NB4 (cell line): Measurements from ENCODE around the gene THBS1.

Source experiments
- DNase-seq: peaks from one replicate; pipeline ENCODE4 v3.0.0; 2010; ENCODE audit warnings: low read depth
- H3K4me3 ChIP-seq: one replicate; pipeline ENCODE4 v1.5.1; 2011; ENCODE audit warnings: mild to moderate bottlenecking, low read depth, low read length, moderate library complexity
- MAX ChIP-seq: IDR thresholded peaks from 2 replicates; pipeline ENCODE4 v1.6.1; 2011; ENCODE audit warnings: low read depth, low read length
- MYC ChIP-seq: IDR thresholded peaks from 2 replicates; pipeline ENCODE4 v1.6.1; 2011; ENCODE audit warnings: low read depth, low read length
- POLR2A ChIP-seq: IDR thresholded peaks from 2 replicates; pipeline ENCODE4 v1.6.1; 2011; ENCODE audit warnings: mild to moderate bottlenecking; ENCODE audit not compliant: insufficient read length; ENCODE audit errors: extremely low read depth
- TF ChIP-seq, protein P1 (sequence below): IDR thresholded peaks from one replicate; pipeline ENCODE4 v1.5.1; 2012; ENCODE audit warnings: low read depth, low read length

Gene THBS1

GRCh38 chr15:39549912-39550311 is 31.0 kb upstream of the THBS1 start:
- TF ChIP-seq POLR2A (no peak), MAX (no peak), MYC (no peak)
- TF ChIP-seq, protein P1, sequence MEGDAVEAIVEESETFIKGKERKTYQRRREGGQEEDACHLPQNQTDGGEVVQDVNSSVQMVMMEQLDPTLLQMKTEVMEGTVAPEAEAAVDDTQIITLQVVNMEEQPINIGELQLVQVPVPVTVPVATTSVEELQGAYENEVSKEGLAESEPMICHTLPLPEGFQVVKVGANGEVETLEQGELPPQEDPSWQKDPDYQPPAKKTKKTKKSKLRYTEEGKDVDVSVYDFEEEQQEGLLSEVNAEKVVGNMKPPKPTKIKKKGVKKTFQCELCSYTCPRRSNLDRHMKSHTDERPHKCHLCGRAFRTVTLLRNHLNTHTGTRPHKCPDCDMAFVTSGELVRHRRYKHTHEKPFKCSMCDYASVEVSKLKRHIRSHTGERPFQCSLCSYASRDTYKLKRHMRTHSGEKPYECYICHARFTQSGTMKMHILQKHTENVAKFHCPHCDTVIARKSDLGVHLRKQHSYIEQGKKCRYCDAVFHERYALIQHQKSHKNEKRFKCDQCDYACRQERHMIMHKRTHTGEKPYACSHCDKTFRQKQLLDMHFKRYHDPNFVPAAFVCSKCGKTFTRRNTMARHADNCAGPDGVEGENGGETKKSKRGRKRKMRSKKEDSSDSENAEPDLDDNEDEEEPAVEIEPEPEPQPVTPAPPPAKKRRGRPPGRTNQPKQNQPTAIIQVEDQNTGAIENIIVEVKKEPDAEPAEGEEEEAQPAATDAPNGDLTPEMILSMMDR: no peak
- H3K4me3 ChIP-seq: no peak overlapping the region
- DNase-seq: no peak

DNA sequence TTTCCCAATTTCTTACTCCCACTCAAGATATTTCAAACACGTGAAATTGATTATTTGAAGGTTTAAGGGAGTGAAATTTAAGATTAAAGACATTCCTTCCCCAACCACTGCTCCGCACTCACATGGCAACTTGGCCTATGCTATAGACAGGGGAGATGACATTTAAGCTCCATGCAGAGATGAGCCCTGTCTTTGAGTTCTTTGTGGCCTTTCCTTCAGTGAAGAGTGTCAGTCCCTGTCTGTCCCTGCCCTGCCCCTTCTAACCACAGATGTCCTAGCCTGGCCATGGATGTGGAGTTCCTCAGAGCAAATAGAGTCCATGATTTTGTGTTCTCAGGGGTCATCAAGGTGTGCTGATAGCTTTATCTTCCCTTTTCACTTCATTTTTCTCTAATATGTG is 29.4 kb upstream of the THBS1 start:
- DNase-seq: no peak
- H3K4me3 ChIP-seq: no peak overlapping the region
- TF ChIP-seq POLR2A (no peak), MYC (no peak), MAX (no peak)
- TF ChIP-seq, protein P1: no peak

GRCh38 chr15:39552556-39552955 is 28.3 kb upstream of the THBS1 start:
- TF ChIP-seq POLR2A (no peak), MYC (no peak), MAX (no peak)
- TF ChIP-seq, protein P1: no peak
- DNase-seq: peak; percentile 49

GRCh38 chr15:39553947-39554693 is 26.8 kb upstream of the THBS1 start:
- TF ChIP-seq MAX (no peak), MYC (no peak), POLR2A (no peak)
- TF ChIP-seq, protein P1: no peak
- DNase-seq: no peak
- H3K4me3 ChIP-seq: no peak overlapping the region

More at GRCh38 chr15:39552556-39552955, 28.3 kb upstream of the THBS1 start:
- H3K4me3 ChIP-seq: no peak overlapping the region

GRCh38 chr15:39554746-39555387 is 26.0 kb upstream of the THBS1 start:
- TF ChIP-seq MYC: no peak
- TF ChIP-seq, protein P1: no peak
- TF ChIP-seq MAX: no peak
- no peak overlapping the region for H3K4me3 ChIP-seq
- DNase-seq: no peak
